Parathyroid adenoma (tissue), 2 donors: ENCODE results near the gene GLI3.

Source experiments
- H2AFZ ChIP-seq: fragments of 300-600 bp; sonication (generic); one replicate; pipeline ENCODE4 v1.7.0; 2017; ENCODE audit warnings: antibody characterized with exemption, mild to moderate bottlenecking
- H3K27ac ChIP-seq: fragments of 300-600 bp; sonication (generic); one replicate; pipeline ENCODE4 v1.7.0; 2017
- H3K27me3 ChIP-seq: fragments of 300-600 bp; sonication (generic); one replicate; pipeline ENCODE4 v1.7.0; 2017; ENCODE audit warnings: low read length; ENCODE audit not compliant: control insufficient read depth, insufficient read depth
- H3K36me3 ChIP-seq: fragments of 300-600 bp; sonication (generic); one replicate; pipeline ENCODE4 v1.7.0; 2017; ENCODE audit warnings: low read length; ENCODE audit not compliant: control insufficient read depth, insufficient read depth
- H3K4me1 ChIP-seq: fragments of 300-600 bp; sonication (generic); one replicate; pipeline ENCODE4 v1.7.0; 2017; ENCODE audit warnings: control low read depth
- H3K4me2 ChIP-seq: fragments of 300-600 bp; sonication (generic); one replicate; pipeline ENCODE4 v1.7.0; 2017; ENCODE audit warnings: low read length
- H3K4me3 ChIP-seq: fragments of 300-600 bp; sonication (generic); one replicate; pipeline ENCODE4 v1.7.0; 2017; ENCODE audit warnings: low read depth, low read length
- H3K79me2 ChIP-seq: fragments of 300-600 bp; sonication (generic); one replicate; pipeline ENCODE4 v1.7.0; 2017; ENCODE audit warnings: control low read depth
- H3K9ac ChIP-seq: fragments of 300-600 bp; sonication (generic); one replicate; pipeline ENCODE4 v1.7.0; 2017; ENCODE audit warnings: mild to moderate bottlenecking
- H3K9me3 ChIP-seq: fragments of 300-600 bp; sonication (generic); one replicate; pipeline ENCODE4 v1.7.0; 2017; ENCODE audit warnings: low read length; ENCODE audit not compliant: control insufficient read depth
- TF ChIP-seq, protein P1 (sequence below): fragments of 300-600 bp; sonication (generic); IDR thresholded peaks from one replicate; pipeline ENCODE4 v1.7.0; 2017; ENCODE audit warnings: antibody characterized with exemption, mild to moderate bottlenecking
- donor health status: primary hyperparathyroidism.

The GLI3 gene

DNA sequence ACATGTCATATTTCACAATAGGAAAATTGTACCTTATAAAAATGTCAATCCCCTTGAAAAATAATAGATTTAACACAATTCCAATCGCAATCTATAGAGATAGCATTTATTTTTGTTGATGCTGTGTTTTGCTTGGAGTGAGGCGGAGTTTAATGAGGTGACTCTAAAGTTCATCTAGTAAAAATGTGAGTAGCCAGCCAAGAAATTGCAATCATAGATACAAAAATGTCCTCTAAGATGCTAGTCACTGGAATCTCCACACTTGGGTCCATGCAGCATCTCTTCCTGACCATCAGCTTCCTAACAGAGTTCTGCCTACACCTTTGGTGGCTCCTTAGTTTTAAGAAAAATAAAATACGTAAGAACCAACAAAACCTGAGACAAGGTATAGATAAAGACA lies 44.9 kb downstream of the GLI3 start:
- Histone ChIP-seq H3K9me3 (no peaks in the 10 kb centered on the region), H3K27me3 (no peaks in the 10 kb centered on the region), H3K4me1 (no peaks in the 10 kb centered on the region), H2AFZ (no peak overlapping the region), H3K4me2 (no peak overlapping the region), H3K27ac (no peak overlapping the region), H3K4me3 (no peak overlapping the region), H3K79me2 (no peaks in the 10 kb centered on the region), H3K36me3 (no peaks in the 10 kb centered on the region), H3K9ac (no peak overlapping the region)
- TF ChIP-seq, protein P1, sequence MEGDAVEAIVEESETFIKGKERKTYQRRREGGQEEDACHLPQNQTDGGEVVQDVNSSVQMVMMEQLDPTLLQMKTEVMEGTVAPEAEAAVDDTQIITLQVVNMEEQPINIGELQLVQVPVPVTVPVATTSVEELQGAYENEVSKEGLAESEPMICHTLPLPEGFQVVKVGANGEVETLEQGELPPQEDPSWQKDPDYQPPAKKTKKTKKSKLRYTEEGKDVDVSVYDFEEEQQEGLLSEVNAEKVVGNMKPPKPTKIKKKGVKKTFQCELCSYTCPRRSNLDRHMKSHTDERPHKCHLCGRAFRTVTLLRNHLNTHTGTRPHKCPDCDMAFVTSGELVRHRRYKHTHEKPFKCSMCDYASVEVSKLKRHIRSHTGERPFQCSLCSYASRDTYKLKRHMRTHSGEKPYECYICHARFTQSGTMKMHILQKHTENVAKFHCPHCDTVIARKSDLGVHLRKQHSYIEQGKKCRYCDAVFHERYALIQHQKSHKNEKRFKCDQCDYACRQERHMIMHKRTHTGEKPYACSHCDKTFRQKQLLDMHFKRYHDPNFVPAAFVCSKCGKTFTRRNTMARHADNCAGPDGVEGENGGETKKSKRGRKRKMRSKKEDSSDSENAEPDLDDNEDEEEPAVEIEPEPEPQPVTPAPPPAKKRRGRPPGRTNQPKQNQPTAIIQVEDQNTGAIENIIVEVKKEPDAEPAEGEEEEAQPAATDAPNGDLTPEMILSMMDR: no peak

DNA sequence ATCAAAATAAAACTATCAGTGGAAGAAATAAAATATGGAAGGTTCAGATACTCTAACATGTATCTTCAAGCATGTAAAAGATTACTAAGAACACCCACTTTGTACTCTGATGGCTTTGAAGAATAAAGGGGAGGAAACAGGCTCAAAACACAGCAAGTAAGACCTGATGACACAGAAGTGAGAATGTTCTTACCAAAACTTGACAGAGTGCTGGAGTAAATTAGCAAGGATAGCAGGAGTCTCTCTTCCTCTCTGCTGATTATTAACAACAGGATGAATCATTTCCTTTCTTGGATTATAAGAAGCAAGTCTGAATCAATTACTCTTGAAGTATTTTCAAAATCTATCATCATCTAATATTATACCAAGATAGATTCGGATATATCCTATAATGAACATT lies 47.5 kb downstream of the GLI3 start:
- Histone ChIP-seq H3K4me3 (no peak overlapping the region), H3K27me3 (no peaks in the 10 kb centered on the region), H2AFZ (no peak overlapping the region), H3K9ac (no peak overlapping the region), H3K4me2 (no peak overlapping the region), H3K9me3 (no peaks in the 10 kb centered on the region), H3K36me3 (no peaks in the 10 kb centered on the region), H3K79me2 (no peaks in the 10 kb centered on the region), H3K27ac (no peak overlapping the region), H3K4me1 (no peaks in the 10 kb centered on the region)
- TF ChIP-seq, protein P1: no peak

DNA sequence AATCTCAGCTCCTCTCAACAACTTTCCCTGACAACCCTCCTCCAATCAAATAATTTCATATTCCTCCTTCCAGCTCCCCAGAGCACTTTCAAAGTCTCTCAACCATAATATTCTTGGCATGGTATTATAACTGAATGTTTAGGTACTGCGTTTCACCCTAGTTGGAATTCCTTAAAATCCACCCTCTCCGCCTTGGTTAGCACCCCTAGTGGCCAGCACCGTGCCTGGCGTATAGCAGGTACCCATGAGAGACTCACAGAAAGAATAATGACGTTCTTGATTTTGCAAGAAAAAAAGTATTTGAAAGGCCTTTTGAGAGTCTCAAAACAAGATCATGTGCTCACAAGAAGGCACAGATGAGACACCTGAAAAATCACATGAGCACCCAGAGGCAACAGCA lies 50.9 kb downstream of the GLI3 start:
- Histone ChIP-seq H3K27ac (no peak overlapping the region), H3K4me1 (no peaks in the 10 kb centered on the region), H3K27me3 (no peaks in the 10 kb centered on the region), H2AFZ (no peak overlapping the region), H3K4me2 (no peak overlapping the region), H3K4me3 (no peak overlapping the region), H3K9me3 (no peaks in the 10 kb centered on the region), H3K9ac (no peak overlapping the region), H3K79me2 (no peaks in the 10 kb centered on the region), H3K36me3 (no peaks in the 10 kb centered on the region)
- TF ChIP-seq, protein P1: peak; percentile 6

DNA sequence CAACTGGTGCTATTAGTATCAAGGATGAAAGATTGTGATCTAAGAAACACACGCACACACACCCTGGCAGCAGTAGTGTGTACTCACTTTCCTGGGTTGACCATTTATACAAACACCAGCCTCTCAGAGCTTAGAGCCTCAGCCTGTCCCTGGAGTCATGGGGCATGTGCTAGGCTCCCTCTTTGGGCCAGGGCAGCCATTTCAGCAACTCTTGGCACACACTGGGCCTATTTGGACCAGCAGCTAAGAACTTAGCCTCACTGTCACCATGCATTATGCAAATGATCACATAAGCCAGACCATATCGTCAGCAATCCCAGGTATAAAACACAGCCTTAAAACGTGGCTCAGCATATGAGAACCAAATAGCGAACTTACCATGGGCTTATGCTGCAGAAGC lies 51.3 kb downstream of the GLI3 start:
- Histone ChIP-seq H2AFZ (no peak overlapping the region), H3K9ac (no peak overlapping the region), H3K27ac (no peak overlapping the region), H3K27me3 (no peaks in the 10 kb centered on the region), H3K4me2 (no peak overlapping the region), H3K4me1 (no peaks in the 10 kb centered on the region), H3K9me3 (no peaks in the 10 kb centered on the region), H3K36me3 (no peaks in the 10 kb centered on the region), H3K79me2 (no peaks in the 10 kb centered on the region), H3K4me3 (no peak overlapping the region)
- TF ChIP-seq, protein P1: no peak

DNA sequence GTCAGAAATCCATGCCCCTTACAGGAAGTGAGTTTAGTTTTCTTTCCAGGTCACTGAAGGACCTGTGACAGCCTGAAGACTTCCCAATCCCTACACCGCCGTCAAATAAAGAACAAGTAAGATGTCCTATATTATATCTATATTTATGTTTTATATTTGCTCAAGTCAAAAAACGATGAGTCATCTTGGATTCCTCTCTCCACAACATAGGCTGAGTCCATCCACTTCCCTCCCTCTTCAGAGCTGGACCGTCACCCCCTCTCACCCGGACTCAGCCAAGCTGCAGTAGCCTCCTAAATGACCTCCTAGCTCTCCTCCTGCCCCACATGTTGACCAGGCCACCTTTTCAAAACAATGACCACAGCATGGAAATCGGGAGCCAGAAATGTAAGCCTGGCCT lies 53.5 kb downstream of the GLI3 start:
- H3K9ac ChIP-seq: no peak overlapping the region
- no peaks in the 10 kb centered on the region for H3K4me1 ChIP-seq
- H3K79me2 ChIP-seq: no peaks in the 10 kb centered on the region
- no peak overlapping the region for H3K4me3 ChIP-seq
- TF ChIP-seq, protein P1: no peak
- no peaks in the 10 kb centered on the region for H3K27me3 ChIP-seq
- no peak overlapping the region for H2AFZ ChIP-seq
- no peak overlapping the region for H3K27ac ChIP-seq
- H3K9me3 ChIP-seq: no peaks in the 10 kb centered on the region
- no peaks in the 10 kb centered on the region for H3K36me3 ChIP-seq
- no peak overlapping the region for H3K4me2 ChIP-seq
